ENCODE data around the gene MECR.
"Not testable (repeated sequence)": the region's sequence is repeated elsewhere in the genome, so short reads cannot be mapped to it uniquely, and the experiment has no call there.

MECR gene

DNA sequence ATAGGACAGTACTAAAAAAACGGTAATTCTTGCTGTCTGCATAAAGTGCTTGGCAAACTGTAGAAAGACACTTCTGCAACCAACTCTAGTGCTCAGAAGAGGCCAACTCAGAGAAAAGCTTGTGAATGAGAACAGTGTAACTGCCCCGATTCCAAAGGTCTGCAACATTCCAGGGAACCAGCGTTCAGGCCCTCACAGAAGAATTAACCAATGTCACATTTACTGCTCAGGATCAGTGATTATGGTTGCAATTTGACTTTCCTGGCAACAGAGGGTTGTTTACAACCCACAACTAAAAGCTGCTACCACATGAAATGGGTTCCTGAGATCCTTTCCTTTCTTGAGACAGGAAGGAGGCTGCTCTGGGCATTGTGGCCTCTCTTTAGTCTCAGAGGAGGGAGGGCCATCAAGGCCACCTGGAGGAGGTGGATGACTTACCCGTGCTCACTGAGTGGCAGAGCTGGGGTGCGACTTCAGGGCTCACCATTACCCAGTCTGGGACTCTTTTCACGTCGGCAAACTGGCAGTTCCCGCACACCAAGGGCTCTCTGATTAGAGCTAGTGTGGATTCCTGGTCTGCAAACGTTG is 64.3 kb downstream of the MECR start:
- DNase-seq = no peak

DNA sequence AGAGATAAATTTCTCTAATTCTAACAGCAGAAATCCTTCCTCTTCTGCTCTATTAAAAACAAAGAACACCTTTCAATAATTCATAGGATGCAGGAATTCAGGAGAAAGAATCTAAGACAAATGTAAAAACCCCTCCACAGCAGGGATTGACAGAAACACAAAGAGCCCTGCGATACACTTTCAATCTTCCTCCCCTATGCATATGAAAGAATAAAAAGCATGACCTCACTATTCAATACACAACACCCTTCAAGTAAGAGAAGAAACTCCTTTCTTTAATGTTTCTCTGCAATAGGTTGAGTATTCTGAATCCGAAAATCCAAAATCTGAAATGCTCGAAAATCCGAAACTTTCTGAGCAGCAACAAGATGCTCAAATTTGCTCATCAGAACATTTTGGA is 66.1 kb downstream of the MECR start:
- no peak for DNase-seq

DNA sequence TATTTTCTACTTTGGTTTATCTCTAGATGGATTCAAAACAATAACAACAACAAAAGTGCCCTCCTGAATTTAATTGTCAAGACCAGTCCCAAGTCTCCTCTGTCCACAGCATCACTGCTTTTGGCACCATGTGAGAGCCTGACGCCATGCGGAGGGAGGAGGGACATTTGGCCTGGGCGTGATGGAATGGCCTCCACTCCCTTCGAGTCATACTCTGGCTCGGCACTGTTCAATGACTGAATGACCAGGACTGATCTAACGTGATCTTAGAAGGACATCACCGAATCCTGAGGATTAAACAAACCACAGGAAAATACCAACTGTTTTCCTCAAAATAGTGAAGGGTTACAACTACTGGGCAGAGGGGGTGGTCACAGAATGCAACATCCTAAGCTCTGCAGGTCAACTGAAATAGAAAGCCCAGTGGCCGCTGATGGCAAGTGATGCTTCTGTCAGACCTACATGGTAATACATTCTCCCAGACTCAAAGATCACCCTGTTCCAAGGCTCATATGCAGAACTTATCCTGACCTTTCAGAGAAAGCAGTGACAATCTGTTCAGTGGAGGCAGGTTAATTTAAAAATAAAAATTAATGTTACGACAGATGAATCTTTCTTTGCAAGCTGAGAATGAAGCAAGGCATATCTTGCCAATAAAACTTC is 68.1 kb downstream of the MECR start:
- DNase-seq = no peak

DNA sequence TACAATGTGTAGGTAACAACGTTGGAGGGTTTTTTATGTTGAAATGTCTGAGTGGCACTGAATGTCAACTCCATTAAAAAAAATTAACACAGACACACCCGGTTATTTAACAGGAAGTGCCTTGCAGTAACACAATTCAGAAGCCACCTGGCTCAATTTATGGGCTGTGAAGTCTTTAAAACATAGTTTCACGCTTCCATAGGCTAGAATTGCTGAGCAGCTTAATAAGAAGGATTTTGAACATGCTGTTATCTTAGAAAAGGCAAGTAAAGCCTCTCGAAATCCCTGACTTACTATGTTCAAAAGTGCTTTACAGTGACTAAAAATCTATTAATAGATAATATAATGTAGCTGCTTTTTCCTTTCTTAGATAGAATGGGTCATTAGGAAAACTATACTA is 68.7 kb downstream of the MECR start:
- no peak for DNase-seq

DNA sequence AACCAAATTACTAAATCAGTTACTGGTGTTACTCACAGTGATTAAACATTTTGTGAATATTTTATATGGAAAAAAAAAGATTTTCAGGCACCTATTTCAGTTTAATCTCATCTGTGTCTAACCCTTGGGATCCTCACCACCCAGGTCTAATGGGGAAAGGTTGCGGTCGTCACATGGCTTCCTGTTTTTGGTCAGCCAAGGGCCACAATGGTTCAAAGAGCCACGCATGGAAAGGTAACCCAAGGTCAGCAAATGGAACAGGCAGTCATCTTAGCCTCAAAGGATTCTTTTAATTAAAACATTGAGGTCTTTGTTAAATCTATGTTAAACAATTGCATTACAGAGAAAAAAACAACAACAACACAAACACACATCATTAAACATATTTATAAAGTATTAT is 71.0 kb downstream of the MECR start:
- DNase-seq = no peak

DNA sequence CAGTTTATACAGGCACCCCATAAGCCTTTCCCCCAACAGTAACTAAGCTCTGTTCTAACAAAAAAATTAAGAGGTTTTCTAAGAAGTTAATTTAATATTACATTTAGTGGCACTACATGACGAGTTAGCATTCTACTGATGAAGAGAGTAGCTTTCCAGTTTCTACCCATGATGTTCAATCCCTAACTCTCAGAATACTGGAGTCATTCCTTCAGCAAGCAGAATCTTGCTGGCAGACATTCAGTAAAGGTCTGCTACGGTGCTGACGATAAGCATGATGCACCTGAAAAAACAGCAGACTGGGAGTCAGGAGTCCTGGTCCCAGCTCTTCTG is 73.5 kb downstream of the MECR start:
- DNase-seq = no peak

DNA sequence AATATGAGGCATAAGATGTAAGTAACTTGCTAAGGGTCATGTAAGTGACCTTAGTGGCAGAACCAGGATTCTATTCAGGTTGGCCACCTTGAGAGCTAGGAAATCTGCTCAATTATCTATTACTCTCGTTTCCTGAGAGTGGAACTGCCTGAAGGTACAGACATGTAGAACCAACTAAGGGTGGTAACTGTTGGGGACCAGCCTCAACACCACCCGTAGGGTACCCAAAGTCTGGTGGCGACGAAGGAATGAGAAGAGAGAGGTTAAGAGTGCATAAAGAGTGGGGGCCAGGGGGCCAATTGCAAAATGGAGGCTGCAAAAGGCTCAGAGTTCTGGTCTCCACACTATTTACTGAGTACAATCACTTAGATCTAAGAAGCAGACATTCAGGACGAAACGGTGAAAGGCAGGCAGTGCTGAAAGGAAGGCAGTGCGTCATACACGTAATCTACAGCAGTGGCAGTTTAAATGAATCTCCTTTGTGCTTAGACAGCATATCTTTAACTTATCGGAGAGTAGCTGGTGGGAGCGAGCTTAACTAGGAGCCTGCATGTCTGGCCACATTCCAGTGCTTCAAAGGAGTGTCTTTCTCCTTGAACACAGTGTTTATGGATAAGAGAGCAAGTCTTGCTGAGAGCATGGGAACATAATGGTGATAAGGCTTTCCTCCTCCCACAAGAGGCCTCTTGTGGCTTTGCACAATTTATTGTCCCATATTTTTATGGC is 74.0 kb downstream of the MECR start:
- no peak for DNase-seq

DNA sequence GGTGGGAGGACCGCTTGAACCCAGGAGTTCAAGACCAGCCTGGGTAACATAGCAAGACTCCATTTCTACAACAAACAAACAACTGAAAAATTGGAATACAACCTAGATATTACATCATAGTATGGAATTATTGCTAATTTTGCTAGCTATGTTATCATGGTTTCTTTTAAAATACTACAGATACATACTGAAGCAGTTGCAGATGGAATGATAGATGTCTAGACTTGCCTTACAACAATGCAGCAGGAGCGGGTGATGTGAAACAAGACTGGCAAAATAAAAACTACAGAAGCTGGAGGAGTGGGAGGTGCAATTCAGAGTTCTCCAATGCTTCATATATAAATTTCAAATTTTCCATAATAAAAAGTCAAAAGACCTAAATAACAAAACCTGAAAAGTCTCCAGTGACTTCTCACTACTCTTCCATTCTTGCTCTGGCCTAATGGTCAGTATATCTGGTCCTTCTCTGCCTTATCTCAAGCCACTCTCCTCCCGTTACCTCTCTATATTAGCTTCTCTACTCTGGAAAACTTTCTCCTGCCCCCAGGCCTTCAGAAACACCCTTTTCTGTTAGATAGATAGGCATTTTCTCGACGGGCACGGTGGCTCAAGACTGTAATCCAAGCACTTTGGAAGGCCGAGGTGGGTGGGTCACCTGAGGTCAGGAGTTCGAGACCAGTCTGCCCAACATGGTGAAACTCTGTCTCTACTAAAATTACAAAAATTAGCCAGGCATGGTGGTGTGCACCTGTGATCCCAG is 78.5 kb downstream of the MECR start:
- no peak for DNase-seq

DNA sequence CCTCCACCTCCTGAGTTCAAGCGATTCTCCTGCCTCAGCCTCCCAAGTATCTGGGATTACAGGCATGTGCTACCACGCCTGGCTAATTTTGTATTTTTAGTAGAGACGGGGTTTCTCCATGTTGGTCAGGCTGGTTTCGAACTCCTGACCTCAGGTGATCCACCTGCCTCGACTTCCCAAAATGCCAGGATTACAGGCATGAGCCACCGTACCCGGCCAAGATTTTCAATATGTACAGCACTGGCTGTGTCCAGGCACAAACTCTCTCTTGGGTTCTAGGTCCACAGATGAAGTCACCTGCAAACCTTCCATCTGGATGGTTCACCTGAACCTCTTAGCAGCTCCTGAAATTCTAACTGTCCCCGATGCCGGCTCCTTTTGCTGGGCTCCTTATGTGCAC is 80.4 kb downstream of the MECR start:
- DNase-seq = not testable (repeated sequence)

DNA sequence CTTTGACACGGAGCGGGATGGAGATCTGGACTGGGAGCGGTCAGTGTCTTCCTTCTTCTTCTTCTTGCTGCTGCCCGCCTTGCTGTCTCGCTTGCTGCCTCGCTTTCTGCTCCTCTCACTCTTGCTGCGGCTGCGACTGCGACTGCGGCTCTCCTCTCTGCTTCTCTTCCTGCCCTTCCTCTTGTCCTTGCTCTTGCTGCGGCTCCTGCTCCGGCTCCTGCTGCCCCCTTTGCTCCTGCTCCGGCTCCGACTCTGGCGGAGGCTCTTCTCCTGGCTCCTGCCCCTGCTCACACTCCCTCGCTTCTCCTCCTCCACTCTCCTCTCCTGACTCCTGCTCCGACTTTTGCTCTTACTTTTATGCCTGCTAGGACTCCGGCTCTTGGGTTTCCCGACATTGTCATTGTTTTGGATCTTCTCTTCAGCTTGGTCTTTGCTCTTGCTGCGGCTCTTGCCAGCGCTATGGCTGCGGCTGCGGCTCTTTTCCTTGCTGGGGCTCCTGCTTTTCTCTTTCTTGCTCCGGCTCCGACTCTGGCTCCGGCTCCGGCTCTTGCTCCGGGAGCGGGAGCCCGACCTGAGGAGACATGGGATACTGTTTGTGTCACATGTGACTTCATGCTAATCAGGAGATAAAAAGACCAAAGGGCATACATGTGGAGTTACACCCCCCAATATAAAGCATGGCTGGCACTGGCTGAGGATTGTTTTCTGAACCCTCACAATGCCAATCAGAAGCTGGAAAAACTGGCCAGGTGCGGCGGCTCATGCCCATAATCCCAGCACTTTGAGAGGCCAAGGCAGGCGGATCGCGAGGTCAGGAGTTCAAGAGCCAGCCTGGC is 81.9 kb downstream of the MECR start:
- no peak for DNase-seq

DNA sequence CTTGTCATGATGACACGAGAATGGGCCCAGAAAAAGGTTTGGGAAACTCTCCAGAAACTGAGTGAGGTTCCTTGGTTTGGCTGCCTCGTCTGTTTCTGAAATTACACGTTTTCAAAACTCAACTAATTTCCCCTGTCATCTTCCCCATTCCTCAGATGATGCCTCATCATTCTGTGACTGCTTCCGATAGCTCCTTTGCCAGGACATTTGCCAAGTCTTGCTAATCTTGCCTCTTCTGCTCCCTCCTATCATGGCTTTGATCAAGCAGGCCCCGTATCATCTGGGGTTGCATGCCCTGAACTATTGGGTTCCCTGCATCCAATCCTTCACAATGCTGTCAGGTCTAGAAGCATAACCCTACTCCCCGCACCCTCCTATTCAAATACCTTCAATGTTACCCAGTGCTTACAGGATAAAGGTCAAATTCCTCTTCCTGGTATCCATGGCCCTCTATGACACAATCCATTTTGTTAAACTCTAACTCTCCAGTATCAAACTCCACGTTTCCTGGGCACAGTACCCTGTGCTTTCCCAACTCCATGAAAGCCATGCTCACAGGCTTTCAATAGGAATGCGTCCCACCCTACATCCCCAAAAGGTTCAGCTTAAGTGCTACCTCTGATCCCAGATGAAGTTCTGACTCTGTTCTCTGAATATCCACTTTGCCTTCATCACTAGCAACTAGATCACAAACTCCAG is 84.8 kb downstream of the MECR start:
- no peak for DNase-seq

DNA sequence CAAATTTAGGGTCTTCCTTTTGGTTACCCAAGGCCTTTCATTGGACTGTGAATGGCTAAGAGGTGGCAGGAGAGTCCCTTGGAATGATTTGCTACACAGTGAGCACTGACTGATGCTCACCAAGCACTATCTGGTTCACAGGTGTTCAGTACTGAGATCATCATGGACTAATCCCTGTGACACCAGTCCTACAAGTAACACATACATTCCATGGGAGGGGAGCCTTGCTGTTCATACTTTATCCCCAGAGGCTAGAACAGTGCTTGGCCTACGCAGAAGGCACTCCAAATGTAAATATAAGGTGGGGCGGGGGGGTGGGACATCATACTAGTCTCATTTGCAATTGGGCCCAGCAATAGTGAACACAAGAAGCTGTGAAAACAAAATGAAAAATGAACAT is 86.6 kb downstream of the MECR start:
- no peak for DNase-seq

DNA sequence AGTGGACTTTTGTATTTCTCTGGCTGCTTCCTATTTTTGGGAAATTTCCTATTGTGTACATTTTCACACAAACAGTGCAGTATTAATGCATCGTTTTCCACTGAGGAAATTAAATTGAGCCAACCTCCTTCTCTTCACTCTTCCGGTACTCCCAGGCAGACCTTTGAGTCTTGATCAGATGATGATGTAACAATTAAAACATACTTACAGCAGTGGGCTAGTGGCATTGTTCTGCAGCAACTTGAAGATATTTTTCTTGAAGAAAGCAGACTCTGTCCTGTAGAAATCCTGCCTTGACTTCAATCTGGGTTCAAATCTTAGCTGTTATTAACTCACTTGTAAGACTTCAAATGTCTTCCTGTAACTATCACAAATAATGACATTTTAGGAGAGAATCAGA is 88.0 kb downstream of the MECR start:
- DNase-seq = no peak

Measured in hippocampal formation (tissue), 2 donors.